HG03196 (cell line): ENCODE data around the gene TRIM2.

Experiments
- ATAC-seq: cut with Tn5 transposase; IDR thresholded peaks from one replicate; pipeline ENCODE4 v1.9.1; 2021; ENCODE audit not compliant: unreplicated experiment

TRIM2 gene

DNA sequence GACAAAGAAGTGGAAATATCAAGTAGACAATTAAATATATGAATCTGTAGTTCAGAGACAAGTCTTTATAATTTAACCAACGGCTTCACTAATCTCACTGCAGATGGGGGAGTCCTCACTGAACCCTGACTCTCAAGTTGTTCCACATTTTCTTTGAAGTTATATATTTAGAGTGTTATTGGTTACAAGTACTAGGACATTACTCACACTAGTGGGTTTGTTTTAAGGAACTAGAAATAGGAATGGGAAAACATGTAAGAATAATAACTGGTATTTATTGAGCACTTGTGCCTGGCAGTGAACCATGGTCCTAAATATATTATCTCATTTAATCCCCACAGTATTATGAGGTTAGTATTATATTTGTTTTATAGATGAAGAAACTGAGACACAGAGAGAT, 162.2 kb downstream of the TRIM2 start:
- no peak for ATAC-seq

DNA sequence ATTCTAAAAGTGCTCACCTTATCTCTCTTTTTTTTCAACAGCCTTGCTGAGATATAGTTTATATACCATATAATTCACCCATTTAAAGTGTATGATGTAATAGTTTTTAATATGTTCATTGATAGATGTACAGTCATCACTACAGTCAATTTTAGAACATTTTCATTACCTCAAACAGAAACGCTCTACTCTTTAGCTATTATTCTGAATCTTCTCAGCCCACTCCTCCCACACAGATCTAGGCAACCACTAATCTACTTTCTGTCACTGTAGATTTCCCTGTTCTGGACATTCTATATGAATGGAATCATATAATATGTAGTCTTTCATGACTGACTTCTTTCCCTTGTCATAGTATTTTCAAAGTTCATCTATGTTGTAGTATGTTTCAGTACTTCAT, 162.8 kb downstream of the TRIM2 start:
- no peak for ATAC-seq

DNA sequence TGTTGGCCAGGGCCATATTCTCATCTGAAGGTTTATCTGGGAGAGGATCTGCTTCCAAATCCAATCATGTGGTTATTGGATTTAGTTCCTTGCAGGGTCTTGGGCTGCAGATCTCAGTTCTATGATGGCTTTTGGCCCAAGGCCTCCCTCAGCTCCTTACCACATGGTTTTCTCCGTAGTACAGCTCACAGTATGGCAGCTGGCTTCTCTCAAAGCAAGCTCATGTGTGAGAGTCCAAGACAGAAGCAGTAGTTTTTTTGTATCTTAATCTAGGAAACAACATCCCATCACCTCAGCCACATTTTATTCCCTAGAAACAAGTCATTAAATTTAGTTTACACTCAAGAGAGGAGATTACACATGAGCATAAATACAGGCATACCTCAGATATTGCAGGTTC, 164.8 kb downstream of the TRIM2 start:
- ATAC-seq = no peak

DNA sequence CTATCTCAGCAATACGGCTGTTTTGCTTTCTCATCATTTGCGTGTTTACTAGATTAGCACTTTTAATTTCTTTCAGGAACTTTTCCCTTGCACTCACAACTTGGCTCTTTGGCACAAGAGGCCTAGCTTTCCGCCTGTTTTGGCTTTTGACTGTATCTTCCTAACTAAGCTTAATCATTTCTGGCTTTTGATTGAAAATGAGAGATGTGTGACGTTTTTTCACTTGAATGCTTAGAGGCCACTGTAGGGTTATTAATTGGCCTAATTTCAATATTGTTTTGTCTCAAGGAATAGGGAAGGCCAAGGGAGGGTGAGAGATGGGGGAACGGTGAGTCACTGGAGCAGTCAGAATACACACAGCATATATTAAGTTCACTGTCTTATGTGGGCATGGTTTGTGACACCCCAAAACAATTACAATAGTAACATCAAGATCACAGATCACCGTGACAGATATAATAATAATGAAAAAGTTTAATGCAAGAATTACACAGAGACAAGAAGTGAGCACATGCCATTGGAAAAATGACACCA, 167.5 kb downstream of the TRIM2 start:
- ATAC-seq = no peak

DNA sequence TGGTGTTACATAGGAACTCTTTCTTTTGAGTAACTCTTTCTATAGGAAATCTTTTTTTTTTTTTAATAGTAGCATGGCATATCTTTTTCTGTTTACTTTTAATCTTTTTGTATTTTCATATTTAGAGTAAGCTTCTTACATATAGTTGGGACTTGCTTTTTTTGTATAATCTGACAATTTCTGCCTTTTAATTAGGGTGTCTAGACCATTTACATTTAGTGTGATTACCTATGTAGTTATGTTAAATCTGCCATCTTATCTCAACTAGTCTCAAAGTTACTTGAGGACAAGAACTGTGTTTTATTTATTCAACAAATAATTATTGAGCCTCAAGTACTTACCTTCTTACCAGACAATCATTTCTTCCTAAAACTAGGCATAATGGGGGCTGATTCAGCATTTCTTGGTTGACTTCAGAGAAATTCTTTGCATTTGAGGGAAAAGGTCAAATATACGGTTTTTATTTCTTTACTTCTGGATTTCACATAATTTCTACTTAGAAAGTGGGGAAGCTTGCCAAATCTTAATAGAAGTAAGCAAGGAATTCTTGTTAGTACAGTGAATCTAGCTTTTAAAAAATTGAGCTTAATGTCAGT, 168.8 kb downstream of the TRIM2 start:
- ATAC-seq = no peak

DNA sequence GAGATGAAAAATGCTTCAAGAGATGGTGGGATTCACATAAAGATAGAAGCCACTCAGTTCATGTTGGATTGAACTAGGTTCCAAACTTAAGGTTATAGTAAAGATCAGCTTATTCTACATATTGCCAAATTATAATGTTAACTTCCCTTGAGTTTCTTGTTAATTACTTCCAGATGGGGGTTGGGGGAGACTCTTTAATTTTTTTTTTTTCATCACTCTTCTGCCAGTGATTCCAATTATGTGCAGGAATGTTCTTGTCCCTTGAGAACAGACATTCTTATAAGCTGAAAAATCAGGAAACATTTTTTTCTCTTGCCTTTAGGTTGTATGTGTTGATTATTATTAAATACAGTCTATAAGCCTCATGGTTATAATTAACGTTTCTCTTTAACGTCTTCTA, 170.2 kb downstream of the TRIM2 start:
- ATAC-seq = no peak

DNA sequence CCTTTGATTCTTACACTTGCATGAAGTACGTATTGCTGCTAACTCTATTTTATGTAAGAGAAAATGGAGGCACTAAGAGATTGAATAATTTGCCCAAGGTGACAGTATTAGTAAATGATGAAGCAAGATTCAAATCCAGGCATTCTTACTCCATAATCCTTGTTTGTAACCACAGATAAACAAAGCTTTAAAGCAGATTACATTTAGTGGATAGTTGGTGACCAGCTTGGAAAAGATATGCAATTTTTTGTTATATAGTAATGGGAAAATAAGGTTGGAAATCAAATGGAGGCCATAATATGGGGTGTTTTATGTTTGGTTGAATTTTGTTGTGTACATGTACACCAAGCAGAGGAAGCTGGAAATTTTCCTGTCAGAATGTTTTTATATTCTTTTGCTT, 171.1 kb downstream of the TRIM2 start:
- ATAC-seq = no peak

DNA sequence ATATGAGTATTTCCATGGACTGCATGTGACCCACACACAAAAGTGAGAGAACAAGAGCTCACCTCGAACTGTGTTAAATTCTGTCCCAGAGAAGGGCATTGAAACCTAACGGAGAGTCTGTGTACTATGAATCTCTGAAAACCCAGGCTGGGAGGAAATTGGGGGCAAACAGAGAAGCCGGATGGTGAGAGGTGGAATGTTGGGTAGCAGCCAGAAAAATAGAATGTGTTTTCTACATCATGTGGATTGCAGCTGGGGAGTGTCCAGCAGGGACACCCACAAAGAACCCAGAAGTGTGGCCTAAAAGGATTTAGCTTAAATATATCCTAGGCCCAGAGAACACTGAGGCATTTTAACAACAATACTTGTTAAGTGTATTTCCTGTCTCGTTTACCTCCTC, 178.9 kb downstream of the TRIM2 start:
- ATAC-seq = no peak

DNA sequence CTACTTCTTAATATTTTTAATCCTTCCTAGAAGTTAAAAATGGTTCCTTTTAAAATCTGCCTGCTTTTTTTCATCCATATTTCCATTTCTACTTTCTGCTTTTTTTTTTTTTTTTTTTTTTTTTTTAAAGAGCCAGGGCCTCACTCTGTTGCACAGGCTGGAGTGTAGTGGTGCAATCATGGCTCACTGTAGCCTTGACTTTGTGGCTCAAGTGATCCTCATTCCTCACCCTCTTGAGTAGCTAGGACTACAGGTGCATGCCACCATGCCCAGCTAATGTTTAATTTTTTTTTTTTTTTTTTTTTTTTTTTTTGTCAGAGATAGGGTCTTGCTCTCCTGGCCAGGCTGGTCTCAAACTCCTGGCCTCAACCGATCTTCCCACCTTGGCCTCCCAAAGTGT, 179.9 kb downstream of the TRIM2 start:
- ATAC-seq = no peak

DNA sequence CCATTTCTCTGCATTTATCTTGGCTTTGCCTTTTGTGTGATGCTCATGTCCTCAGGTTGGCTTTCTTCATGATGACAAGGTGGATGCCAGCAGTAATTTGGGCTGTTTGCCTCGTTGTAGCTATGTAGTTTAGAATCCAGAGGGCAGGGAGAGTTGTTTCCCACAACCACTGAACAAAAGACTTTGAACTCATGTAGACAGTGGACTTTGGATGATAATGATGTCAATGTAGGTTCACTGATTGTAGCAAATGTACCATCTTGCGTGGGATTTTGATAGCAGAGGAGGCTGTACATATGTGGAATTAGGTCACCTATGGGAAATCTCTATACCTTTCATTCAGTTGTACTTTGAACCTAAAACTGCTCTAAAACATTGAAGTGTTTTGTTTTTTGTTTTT, 181.5 kb downstream of the TRIM2 start:
- no peak for ATAC-seq

DNA sequence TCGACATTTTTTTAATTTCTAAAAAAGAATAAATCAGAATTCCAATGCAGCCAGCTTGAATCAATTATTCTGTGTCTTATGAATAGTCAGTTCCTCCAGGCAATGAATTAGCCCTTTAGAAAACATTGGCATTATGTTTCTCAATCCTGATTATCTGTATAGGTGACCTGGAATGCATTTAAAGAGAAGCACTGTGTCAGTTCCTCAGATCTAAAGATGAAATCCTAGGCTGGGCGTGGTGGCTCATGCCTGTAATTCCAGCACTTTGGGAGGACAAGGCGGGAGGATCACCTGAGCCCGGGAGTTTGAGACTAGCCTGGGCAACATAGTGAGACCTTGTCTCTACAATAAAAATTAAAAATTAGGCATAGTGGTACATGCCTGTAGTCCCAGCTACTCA, 183.7 kb downstream of the TRIM2 start:
- no peak for ATAC-seq
